Epithelial cell of esophagus (primary cell): ENCODE measurements around the gene EDRF1.
A peak's percentile ranks its signal among the peaks of the same experiment; 100 is the strongest.
"Not testable (repeated sequence)": the region's sequence is repeated elsewhere in the genome, so short reads cannot be mapped to it uniquely, and the experiment has no call there.

Experiments
- DNase-seq: peaks from one replicate; pipeline ENCODE4 v3.0.0; 2010; ENCODE audit warnings: low read depth
- H3K4me3 ChIP-seq: 2 replicates; pipeline ENCODE4 v1.5.1; 2011; ENCODE audit warnings: mild to moderate bottlenecking, low read length, control low read depth
- TF ChIP-seq, protein P1 (sequence below): IDR thresholded peaks from 2 replicates; pipeline ENCODE4 v1.5.1; 2011; ENCODE audit warnings: low read depth, mild to moderate bottlenecking, low read length, control low read depth, inconsistent platforms; ENCODE audit not compliant: insufficient read depth; ENCODE audit errors: missing control alignments

Gene EDRF1

DNA sequence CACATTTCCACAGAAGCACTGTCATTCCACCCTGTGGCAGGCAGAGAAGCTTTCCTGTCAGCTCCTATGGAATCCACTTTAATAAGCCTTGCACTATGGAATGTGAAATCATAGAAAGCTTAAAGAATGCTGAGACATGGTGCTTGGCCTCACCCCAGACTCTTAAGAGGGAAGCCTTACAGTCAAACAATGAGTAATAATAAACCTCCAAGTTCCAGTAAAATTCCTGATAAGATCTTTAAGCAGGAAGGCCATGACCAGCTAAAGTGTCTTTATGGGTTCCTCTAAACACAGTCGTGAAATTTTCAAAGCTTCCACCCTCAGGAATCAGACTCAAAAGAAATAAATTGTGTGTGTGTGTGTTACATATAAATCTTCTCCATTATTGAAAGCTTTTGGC lies 24.6 kb upstream of the EDRF1 start:
- TF ChIP-seq, protein P1, sequence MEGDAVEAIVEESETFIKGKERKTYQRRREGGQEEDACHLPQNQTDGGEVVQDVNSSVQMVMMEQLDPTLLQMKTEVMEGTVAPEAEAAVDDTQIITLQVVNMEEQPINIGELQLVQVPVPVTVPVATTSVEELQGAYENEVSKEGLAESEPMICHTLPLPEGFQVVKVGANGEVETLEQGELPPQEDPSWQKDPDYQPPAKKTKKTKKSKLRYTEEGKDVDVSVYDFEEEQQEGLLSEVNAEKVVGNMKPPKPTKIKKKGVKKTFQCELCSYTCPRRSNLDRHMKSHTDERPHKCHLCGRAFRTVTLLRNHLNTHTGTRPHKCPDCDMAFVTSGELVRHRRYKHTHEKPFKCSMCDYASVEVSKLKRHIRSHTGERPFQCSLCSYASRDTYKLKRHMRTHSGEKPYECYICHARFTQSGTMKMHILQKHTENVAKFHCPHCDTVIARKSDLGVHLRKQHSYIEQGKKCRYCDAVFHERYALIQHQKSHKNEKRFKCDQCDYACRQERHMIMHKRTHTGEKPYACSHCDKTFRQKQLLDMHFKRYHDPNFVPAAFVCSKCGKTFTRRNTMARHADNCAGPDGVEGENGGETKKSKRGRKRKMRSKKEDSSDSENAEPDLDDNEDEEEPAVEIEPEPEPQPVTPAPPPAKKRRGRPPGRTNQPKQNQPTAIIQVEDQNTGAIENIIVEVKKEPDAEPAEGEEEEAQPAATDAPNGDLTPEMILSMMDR, result no peak
- H3K4me3 ChIP-seq, result no peak overlapping the region
- peak; percentile 37 for DNase-seq

- not testable (repeated sequence) for DNase-seq, H3K4me3 ChIP-seq
Observed at GRCh38 chr10:125696884-125697283, 22.6 kb upstream of the EDRF1 start.

DNA sequence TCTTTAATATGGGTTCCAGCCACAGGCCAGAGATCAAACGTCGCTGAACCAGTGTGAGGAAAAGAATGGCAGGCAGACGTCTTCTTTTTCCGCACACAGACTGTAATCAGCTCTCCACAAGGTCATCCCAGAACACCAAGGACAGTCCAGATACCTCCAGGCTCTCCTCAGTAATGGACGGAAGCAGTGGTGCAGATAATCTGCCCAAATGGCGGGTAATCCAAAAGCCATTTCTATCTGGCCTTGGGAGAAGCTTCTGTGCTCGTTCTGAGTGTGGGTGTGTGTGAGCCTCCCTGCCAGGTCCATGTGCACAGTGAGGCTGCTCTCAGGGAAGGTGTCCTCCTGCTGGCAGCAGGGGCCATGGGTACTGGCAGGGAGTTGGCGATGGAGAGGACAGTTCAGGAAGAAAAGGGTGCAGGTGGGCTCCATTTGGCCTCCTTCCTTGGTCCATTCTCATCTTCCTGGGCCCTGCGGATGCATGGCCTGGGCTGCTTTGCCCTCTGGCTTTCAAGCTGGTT lies 21.0 kb upstream of the EDRF1 start:
- no peak overlapping the region for H3K4me3 ChIP-seq
- TF ChIP-seq, protein P1, result no peak
- DNase-seq, result no peak

DNA sequence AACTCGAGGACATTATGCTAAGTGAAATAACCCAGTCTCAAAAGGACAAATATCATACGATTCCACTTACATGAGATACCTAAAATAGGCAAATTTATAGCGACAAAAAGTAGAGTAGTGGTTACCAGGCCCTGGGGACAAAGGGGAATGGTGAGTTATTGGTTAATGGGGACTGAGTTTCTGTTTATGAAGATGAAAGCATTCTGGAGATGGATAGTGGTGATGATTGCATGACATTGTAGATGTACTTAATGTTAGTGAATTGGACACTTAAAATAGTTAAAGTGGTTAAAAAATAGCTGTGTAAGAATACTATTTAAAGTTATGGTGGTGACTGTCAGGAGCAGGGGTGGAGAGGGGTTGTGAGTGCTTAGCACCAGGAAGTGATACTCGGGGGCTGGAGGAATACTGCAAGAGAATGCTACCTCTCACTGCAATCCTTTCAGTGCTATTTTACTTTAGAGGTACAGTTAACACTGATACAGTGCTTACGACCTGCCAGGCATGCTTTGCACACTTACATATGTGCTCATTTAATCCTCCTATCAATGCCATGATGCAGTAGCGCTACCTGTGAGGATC lies 19.9 kb upstream of the EDRF1 start:
- no peak for DNase-seq
- TF ChIP-seq, protein P1, result no peak
- no peak overlapping the region for H3K4me3 ChIP-seq

GRCh38 chr10:125700355-125700911 lies 19.1 kb upstream of the EDRF1 start:
- no peak overlapping the region for H3K4me3 ChIP-seq
- DNase-seq, result peak; percentile 13
- TF ChIP-seq, protein P1, result peak; percentile 9

DNA sequence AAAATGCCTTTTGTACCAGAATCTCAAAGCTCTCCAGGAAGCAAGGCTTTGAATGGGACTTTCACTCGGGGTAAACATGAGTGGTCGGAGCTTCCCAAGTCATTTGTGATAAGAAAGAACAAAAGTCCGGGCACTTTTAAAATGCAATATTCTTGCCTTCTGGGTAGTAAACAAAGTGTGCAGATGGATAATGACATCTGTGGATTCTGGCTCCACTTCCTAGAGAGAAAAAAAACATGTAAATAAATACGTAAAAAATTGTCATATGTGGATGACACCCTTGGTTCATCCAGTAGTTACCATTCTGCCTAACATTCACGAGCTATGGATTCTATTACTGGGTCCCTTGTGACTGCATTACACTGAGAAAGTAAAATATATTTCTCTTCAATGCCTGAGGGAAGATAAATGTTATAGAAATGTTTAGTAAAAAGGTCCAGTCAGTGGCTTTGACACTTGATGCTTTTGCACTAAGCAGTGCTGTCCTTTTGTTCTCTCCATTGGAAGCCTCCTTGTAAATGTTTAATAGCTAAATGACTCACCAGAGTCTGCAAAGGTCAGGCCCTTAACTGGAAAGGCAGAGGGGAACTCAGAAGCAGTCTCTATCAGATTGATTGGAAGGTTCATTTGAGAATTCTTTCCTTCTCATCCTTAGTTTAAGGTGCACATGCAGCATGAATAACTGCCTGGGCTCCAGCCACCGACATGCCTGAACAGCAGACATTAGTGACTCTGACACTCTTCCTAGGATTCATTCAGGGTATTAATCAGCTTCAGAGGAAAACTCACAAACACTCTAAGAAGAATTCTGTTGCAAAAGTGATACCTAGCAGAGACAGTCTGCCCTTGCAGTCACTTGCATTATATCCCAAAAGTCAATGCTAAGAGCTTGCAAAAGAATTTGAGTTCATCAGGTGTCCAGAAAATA lies 11.7 kb upstream of the EDRF1 start:
- TF ChIP-seq, protein P1, result no peak
- DNase-seq, result peak; percentile 60
- H3K4me3 ChIP-seq, result no peak overlapping the region

GRCh38 chr10:125708971-125709503 lies 10.5 kb upstream of the EDRF1 start:
- H3K4me3 ChIP-seq, result no peak overlapping the region
- TF ChIP-seq, protein P1, result no peak
- no peak for DNase-seq
